HG03175 (cell line): ENCODE data around the gene SEMA6A.

Experiments
- ATAC-seq: cut with Tn5 transposase; IDR thresholded peaks from one replicate; pipeline ENCODE4 v1.9.1; 2021; ENCODE audit warnings: mild to moderate bottlenecking, moderate library complexity; ENCODE audit not compliant: unreplicated experiment

Gene SEMA6A

DNA sequence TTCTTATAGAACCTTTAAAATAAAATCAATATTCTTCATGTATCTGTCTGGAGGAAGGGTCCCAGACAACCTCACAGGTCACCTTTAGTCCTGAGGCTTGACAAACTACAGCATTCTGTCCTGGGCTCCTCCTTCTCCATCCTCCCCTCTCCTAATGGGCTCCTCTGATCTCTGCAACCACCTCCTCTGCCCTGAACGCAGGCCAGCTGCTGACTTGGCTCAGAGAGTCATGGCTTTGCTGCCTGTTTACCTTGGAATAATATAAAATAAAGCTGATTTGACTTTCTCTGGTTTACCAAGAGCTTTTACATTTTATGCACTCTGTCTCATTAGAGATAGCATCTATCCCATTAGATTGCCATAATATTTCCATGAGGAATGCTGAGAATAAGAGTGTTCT is 159.4 kb downstream of the SEMA6A start:
- ATAC-seq, result no peak

DNA sequence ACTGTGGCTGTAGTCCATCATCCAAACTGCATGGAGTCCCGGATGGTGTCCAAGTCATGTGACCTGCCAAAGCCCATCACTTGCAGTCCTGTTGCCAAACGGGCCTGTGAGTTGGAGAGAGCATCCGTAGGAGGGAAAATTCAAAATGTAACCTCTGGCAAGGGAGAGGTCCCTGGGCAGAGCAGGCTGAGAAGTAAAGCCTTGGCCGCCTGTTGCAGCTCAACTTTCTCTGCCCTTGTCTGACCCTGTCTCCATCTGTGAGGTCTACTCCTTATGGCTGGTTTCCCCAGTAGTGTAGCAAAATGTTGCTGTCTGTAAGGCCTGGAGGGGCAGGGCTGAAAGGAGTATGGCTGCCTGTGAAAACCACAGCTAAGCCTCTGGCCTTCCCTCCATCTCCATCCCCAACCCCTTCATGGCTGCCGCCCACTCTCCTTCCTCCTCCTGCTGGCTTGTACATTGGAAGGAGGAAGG is 163.5 kb downstream of the SEMA6A start:
- ATAC-seq, result no peak

DNA sequence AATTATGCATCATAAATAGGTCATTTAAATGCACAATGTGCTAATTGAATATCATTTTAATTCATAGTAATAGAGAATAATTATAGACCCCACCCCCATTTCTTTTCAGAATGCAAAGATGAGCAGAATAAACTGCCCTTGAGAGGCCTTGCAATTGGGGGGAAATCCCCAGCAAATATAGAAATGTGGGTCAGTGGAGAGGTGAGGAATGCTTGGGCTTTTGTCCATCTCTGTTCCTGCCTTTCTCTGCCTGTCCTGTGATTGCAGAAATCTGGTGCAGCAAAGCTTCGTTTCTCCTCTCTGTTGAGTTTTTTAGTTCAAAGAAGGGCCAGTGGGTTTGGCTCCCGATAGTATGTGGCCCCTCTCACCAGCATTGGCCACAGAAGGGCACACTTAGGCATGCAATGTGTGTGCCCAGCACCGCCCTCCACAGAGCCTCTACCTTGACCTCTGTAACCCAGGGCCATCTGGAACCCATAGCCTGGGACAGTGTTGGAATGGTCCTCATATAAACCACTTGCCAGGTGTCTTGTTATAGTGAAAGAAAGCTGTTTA is 164.2 kb downstream of the SEMA6A start:
- ATAC-seq, result no peak

GRCh38 chr5:116409591-116410296 is 164.9 kb downstream of the SEMA6A start:
- ATAC-seq, result no peak

GRCh38 chr5:116406306-116407041 is 168.1 kb downstream of the SEMA6A start:
- ATAC-seq, result no peak

DNA sequence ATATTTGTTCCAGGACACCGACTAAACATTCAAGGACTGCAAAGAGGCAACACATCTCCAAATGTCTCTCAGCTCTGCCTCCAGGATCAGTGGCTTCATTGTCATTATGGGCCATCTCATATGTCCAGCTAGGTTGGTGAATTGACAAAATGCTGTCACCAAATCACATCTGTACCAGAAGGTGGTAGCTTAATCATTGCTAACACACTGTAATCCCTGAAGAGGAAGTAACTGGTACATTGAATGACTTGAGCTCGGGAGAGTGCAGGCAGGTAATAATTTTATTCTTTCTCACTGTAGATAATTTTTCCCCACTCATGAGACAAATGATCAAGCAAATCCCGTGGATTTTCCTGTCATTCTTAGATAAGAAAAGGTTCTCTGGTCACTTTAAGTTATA is 169.8 kb downstream of the SEMA6A start:
- ATAC-seq, result peak; percentile 49

DNA sequence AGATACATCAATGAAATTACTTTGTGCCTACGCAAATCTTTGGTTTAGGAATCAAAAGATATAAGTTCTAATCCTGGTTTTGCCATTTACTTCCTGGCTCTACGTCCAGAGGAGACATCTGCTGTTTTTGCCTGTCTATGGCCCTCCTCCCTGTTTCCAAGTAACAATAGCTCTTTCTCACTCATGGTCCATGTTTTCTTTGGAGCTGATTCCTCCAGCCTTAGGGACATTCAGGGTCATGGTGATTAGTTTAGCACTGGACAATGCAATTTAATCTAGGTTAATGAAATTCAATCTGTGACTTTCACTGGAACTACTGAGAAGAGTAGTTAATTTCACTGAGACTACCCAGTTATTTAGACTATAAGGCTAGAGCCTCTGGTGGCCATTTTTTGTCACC is 170.6 kb downstream of the SEMA6A start:
- no peak for ATAC-seq

- no peak for ATAC-seq
These were observed 172.4 kb downstream of the SEMA6A start for GRCh38 chr5:116402235-116402634.

DNA sequence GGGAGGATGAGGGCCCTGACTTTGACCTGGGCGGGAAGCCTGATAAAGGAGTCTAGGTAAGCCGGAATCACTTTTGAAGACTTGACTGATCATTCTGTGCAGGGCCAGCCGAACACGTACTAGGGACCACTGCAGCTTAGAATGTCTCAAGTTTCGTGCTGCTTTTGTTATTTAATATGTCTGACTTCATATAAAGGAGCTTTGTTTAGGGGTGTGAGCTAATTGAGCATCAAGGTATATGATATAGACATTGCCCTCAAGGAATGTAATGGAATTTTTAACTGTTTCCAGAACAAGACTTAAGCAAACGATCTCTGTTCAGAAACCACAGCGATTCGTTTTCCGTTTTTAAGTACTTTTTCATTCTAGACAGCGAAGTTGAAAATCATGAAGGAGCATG is 173.0 kb downstream of the SEMA6A start:
- no peak for ATAC-seq

- no peak for ATAC-seq
These were observed 178.0 kb downstream of the SEMA6A start for GRCh38 chr5:116396476-116397099.

- ATAC-seq, result no peak
These were observed 178.9 kb downstream of the SEMA6A start for GRCh38 chr5:116395631-116396203.

DNA sequence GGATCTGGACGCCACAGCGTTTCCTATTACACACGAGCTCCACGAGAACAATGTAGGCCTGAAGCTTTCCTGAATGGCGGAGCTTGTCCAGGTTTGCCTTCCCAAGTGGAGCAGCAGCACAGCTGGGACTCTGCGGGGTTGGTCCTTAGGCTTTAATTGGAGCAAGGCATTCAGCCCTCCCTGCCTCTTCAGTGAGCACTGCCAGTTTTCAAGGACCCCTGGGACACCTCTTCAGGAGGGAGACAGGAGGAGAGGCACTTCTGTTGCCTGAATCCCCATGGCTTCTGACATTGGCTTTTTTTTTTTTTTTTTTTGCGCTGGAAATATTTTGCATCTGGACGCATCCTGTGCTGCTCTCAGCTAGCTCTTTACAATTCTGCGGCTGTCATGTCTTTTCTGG is 179.4 kb downstream of the SEMA6A start:
- ATAC-seq, result no peak

DNA sequence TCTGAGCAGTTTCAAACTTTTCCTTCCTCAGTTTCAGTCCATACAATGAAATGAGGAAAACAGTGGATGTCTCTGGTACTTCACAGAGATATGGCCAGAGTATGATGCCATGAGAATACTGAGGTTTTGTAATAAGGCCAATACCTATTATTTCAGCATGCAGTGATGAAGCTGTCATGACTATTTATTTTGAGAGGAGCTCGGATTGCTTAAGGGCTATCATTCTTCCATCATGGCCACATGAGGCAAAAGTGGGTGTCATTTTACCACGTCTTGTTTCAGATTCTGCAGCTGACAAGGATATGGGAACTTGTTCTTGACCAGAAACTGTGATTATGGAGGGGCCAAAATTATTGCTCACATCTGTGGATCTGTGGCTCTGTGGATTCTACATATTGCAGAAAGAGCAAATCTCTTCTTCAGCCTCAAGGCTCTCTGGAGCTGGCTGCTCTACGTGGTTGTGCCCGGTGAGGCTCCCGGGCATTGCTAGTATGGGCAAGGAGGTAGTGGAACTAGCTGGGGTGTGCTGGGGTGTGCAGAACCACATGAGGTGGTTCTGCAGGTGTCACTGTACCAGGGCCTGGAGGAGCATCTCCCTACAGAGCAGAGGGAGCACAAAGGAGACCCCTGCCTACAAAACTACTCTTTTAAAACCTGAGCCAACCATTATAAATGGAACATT is 180.3 kb downstream of the SEMA6A start:
- no peak for ATAC-seq
